Stimulated activated CD8-positive, alpha-beta memory T cell treated with anti-CD3 and anti-CD28 coated beads, Interleukin-7, amount 100 ng/mL, for 4 hours (primary cell): ENCODE measurements around the gene GFM2.
"Not testable (repeated sequence)": the region's sequence is repeated elsewhere in the genome, so short reads cannot be mapped to it uniquely, and the experiment has no call there.

Experiments
- DNase-seq, 2 donors: peaks; one replicate each; pipeline ENCODE4 v3.0.0-alpha.2; 2020; ENCODE audit warnings: low read depth in 2 of 2

GFM2 gene, protein sequence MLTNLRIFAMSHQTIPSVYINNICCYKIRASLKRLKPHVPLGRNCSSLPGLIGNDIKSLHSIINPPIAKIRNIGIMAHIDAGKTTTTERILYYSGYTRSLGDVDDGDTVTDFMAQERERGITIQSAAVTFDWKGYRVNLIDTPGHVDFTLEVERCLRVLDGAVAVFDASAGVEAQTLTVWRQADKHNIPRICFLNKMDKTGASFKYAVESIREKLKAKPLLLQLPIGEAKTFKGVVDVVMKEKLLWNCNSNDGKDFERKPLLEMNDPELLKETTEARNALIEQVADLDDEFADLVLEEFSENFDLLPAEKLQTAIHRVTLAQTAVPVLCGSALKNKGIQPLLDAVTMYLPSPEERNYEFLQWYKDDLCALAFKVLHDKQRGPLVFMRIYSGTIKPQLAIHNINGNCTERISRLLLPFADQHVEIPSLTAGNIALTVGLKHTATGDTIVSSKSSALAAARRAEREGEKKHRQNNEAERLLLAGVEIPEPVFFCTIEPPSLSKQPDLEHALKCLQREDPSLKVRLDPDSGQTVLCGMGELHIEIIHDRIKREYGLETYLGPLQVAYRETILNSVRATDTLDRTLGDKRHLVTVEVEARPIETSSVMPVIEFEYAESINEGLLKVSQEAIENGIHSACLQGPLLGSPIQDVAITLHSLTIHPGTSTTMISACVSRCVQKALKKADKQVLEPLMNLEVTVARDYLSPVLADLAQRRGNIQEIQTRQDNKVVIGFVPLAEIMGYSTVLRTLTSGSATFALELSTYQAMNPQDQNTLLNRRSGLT

DNA sequence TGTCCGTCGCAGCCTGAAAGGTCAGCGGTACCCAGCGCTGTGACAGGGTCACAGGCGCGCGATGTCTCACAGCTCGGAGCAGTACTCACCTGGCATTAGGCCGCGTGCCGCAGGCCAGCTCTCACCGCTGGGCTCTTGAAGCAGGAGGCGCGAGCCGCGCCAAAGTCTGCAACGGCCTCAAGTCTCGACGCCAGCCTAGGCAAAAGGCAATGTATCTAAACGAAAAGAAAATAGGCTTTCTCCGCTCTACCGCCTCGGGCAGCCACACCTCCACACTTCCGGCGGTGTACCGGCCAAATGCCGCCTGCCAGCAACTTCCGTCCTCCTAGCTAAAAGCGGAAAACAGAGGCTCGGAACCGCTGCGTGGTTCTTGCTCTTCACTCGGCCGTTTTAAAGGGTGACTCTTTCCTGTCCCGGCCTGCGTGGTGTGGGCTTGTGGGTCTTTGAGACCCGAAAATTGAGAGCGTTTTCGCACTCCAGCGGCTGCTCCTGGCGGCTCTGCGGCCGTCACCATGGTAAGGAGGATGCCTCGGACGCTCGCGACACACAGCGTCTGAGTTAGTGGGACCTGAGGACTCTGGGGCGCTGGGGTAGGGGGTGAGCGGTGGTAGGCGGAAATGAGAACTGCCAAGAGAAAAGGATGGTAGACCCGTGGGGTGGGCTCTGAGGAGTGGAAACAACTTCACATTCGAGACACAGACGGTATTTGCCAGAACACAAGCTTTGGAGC lies at the start of gene GFM2, which contains the start of gene NSA2:
Gene GFM2, minus strand, starts transcription at position 269 of the 730 bp plus-strand sequence. CDS start 3,375 bp downstream, outside the sequence.
Gene NSA2, plus strand, starts transcription at position 401 of the 730 bp plus-strand sequence. Its CDS starts 112 bp downstream, at position 513.
- peak; percentile 86 to 89 for DNase-seq

DNA sequence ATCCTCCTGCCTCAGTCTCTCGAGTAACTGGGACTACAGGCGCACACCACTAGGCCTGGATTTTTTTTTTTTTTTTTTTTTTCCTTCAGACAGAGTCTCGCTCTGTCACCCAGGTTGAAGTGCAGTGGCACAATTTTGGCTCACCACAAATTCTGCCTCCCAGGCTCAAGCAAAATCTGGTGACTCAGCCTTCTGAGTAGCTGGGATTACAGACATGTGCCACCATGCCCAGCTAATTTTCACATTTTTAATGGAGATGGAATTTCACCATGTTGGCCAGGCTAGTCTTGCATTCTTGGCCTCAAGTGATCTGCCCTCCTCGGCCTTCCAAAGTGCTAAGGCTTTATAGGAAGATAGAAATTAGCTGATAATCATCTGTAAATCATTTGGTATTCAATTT lies 44.0 kb upstream of the GFM2 start:
- DNase-seq: no peak

DNA sequence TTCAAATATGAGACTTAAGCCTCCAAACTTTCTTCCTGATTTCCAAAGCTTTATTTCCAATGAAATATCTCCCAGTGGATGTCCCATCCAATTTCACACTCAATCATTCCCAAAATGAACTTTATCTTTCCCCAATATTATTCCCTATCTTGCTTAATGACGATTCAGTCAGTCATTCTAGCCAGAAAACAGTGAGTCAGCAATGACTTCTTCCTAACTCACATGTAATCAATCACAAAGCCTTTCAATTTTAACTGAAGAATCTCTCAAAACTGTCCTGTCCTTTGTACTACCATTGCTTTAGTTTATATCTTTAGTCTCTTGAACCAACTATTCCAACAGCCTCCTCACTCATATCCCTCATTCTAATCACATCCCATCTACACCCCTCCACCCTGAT lies 35.0 kb upstream of the GFM2 start:
- no peak for DNase-seq

DNA sequence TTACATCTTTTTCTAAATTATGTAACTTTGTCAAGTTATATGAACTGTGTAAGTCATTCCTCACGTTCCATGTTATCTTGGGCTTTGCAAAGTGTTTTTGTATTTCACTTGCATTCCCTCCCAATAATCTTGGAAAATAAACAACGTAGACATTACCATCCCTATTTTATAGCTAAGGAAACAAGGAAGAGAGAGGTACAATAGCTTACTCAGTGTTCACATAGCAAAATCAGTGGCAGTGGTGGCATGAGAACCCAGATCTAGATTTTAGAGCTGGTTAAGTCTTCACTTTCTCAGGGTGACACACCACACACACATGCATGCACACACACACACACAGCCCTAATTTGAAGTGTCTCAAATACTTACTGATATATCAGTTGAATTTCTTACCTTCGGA lies 34.3 kb upstream of the GFM2 start:
- DNase-seq: no peak

- no peak for DNase-seq
These were observed 32.3 kb upstream of the GFM2 start for GRCh38 chr5:74798977-74799911.

GRCh38 chr5:74791669-74792068 lies 24.8 kb upstream of the GFM2 start:
- DNase-seq: not testable (repeated sequence)

- DNase-seq: no peak
These were observed 20.5 kb upstream of the GFM2 start for GRCh38 chr5:74787424-74787823.

DNA sequence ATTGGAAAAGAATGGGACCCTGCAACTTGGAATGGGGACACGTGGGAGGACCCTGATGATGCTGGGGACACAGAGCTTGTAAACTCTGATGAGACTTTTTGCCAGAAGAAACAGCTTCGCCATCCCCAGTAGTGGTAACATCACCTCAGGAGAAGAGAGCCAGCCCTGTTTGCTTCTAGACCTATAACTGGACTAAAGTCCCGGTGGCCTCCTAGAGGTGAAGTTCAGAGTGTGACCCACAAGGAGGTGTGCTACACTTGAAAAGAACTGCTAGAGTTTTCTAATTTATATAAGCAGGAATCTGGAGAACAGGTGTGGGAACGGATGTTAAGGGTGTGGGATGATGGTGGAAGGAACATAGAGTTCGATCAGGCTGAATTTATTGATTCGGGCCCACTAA lies 19.9 kb upstream of the GFM2 start:
- DNase-seq: no peak

DNA sequence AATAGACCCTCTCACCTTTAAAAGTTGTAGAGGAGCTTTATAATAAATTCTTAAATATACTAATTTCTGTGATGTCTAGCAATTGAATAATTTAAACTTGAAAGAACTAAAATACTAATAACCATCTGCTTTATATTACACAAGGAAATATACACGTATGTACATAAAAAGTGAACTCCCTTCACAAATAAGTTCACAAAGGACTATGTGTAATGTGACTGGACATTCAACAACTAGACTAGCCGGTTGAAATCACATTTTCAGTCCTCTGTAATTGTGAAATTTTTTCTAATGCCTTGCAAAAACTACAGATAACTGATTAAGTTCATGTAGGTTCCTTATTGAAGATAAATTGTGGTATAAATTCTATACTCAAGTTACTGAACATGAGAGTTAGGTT lies 11.7 kb upstream of the GFM2 start:
- DNase-seq: no peak

DNA sequence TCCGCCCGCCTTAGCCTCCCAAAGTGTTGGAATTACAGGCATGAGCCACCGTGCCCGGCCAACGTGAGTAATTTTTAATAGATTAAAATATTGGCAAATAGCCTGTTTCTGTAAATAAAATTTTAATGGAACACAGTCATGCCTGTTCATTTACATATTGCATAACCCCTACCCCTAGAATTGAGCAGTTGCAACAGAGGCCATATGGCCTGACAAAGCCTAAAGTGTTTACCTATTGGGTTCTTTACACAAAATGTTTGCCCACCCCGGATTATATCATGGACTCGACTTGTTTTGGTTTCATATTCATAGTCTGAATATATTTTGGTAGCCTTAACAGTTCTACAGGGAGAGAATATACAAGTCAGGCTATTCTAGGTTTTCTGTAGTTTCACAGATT lies 5.4 kb upstream of the GFM2 start:
- DNase-seq: no peak

DNA sequence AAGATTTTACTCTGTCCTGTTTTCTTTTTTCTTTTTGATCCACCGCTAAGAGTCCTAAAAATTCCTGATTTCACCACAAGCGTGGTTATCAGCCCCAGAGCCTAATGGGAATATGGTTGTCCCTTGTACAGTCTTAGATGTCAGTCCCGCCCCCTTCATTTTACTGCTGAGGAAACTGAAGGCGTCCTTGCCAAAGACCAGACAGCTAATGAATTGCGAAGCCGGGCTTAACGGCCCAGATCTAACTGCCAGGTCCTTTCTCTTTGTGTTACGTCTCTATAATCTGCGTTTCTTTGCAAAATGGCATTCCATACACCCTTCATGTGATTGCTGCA lies 629 bp upstream of the GFM2 start:
- peak in 1 of 2 donors; percentile 1 for DNase-seq

DNA sequence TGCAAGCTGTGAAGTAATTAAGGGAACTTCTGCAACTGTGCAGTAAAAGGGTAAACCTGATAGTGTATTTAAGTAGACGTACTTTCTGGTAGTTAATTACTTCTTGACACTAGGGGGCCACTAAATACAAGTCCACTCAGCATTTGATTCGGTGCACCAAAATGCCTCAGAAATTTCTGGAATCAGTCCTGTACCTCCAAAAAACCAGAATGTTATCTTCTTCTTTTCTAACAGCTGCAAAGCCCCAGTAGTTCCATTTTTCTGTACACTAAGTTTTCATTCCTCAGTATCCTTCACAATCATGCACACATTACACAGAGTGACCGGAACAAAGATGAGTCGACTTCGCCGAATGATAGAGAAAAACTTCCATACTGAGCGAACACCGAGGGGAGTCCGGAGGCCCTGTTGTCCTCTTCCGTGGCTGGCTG lies 484 bp downstream of the GFM2 start:
- DNase-seq: no peak

- DNase-seq: no peak
These were observed 988 bp downstream of the GFM2 start for GRCh38 chr5:74765929-74766328.

DNA sequence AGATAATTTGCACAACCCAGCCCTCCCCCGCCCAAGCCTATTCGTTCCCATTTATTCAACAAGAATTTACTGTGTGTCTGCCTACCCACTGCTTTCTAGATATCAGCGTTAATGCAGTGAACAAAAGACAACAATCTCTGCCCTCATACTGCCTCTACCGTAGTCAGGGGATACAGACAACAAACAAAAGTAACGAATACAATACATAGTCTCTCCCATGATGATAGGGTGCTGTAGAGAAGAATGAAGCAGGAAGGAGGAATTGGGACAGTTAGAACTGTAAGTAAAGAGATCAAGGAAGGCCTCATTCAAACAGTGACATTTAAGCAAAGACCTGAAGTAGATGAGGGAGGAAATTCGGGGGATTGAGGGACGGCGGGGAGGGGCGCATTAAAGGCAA lies 1.7 kb downstream of the GFM2 start:
- no peak for DNase-seq

DNA sequence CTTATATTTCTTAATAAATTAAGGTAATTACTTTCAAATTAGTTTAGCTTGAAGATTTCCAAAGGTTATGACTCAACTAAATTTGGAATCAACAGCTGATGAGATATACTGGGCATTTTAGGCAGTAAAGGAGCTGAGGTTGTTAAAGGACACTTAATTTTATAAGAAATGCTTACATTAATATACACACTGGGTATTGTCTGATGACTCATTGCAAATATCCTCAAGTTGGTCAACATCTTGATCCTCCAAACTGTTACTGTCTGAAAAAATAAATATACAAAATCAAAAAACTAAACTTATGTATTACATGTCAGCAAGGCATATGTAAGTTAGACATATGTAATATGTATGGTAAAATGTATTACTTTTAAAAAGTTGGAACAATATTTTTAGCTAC lies 3.4 kb downstream of the GFM2 start:
- DNase-seq: no peak

- DNase-seq: peak in 1 of 2 donors; percentile 1
These were observed 4.3 kb downstream of the GFM2 start for GRCh38 chr5:74762599-74762998.

DNA sequence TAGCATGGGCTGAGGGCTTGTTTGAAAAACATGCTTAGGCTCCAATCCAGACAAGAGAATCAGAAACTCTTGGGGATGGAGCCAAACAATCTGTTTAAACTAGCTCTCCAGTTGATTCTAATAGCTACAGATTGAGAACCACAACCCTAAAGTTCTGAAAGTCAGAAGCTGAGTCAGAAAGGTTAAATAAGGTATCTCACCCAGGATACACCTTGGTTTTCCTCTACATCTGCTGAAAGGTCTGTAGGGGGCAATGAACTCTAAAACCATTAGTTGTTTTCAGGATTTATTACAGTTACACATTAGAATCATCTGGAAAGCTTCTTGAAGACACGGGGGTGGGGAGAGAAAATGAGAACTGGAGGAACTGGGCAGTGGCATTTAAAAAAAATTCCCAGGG lies 5.7 kb downstream of the GFM2 start:
- DNase-seq: no peak

DNA sequence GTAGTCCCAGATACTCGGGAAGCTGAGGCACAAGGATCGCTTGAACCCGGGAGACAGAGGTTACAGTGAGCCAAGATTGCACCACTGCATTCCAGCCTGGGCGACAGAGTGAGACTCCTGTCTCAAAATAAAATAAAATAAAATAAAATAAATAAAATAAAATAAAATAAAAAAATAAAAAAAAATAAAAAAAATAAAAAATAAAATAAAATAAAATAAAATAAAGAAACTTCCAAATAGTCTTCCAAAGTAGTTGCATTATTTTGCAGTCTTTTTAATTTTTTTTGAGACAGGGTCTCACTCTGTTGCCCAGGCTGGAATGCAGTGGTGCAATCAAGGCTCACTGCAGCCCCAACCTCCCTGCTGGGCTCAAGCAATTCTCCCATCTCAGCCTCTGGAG lies 18.2 kb downstream of the GFM2 start:
- DNase-seq: not testable (repeated sequence)

DNA sequence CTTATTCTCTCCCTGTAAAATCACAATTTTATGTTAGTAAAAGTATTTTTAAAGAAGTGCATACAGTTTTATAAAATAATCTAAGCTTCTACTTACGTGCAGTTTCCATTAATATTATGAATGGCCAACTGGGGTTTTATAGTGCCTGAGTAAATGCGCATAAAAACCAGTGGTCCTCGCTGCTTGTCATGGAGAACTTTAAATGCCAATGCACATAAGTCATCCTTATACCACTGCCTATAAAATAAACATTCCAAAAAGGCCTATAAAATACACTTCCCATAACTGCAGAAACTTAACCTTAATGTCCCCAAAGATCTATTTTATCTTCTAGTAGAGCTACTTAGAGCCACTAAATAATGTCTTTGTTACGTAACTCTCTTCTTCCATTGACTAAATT lies 28.5 kb downstream of the GFM2 start:
- no peak for DNase-seq

DNA sequence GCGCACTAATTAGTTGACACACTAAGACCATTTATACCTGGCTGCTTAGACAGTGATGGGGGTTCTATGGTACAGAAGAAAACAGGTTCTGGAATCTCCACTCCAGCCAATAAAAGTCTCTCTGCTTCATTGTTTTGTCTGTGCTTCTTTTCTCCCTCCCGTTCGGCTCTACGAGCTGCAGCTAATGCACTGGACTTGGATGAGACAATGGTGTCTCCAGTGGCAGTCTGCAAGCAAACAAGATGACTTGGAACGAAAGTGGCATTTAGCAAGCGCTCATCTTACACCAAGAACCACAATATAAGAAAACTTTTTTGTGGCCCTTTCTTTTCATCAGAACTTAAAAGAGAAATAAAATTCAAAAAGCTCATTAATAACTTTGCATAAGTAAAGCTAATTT lies 30.2 kb downstream of the GFM2 start:
- DNase-seq: no peak

GRCh38 chr5:74725331-74725730 lies 41.6 kb downstream of the GFM2 start:
- no peak for DNase-seq
